SK-N-SH treated with all-trans-retinoic acid at 6 μM for 48 hours (cell line): ENCODE results near the gene PALLD.

Experiments
- ATAC-seq: fragments of 200-7000 bp; cut with Tn5 transposase; 3 replicates; pipeline ENCODE4 v1.9.1; 2020; ENCODE audit warnings: mild to moderate bottlenecking, moderate library complexity
- ARNTL ChIP-seq: fragments of 450-650 bp; formaldehyde crosslinking; IDR thresholded peaks from 2 replicates; pipeline ENCODE4 v1.5.0; 2020; ENCODE audit warnings: low read depth, mild to moderate bottlenecking, moderate library complexity, borderline replicate concordance
- BACH2 ChIP-seq: fragments of 250-450 bp; sonication (Bioruptor Pico); IDR thresholded peaks from 2 replicates; pipeline ENCODE4 v1.9.0; 2021; ENCODE audit warnings: mild to moderate bottlenecking, borderline replicate concordance
- CREB5 ChIP-seq: fragments of 250-450 bp; sonication (Bioruptor Pico); IDR thresholded peaks from 2 replicates; pipeline ENCODE4 v1.5.1; 2020; ENCODE audit warnings: low read depth, mild to moderate bottlenecking, moderate library complexity
- CSDC2 ChIP-seq: fragments of 250-450 bp; sonication (Bioruptor Pico); IDR thresholded peaks from 2 replicates; pipeline ENCODE4 v1.5.0; 2020; ENCODE audit warnings: mild to moderate bottlenecking, moderate library complexity
- GLIS3 ChIP-seq: fragments of 250-450 bp; sonication (Bioruptor Pico); IDR thresholded peaks from 2 replicates; pipeline ENCODE4 v1.5.0; 2020; ENCODE audit warnings: mild to moderate bottlenecking, moderate library complexity
- OSR1 ChIP-seq: fragments of 250-450 bp; sonication (Bioruptor Pico); IDR thresholded peaks from 2 replicates; pipeline ENCODE4 v1.8.0; 2022; ENCODE audit warnings: moderate library complexity, mild to moderate bottlenecking, inconsistent platforms
- PATZ1 ChIP-seq: fragments of 250-450 bp; sonication (Bioruptor Pico); IDR thresholded peaks from 2 replicates; pipeline ENCODE4 v1.8.0; 2020; ENCODE audit warnings: mild to moderate bottlenecking, moderate library complexity, borderline replicate concordance
- PPARA ChIP-seq: fragments of 250-450 bp; sonication (Bioruptor Pico); IDR thresholded peaks from 2 replicates; pipeline ENCODE4 v1.5.0; 2020; ENCODE audit warnings: mild to moderate bottlenecking, borderline replicate concordance
- RARB ChIP-seq: fragments of 250-450 bp; sonication (Bioruptor Pico); IDR thresholded peaks from 2 replicates; pipeline ENCODE4 v1.8.0; 2021; ENCODE audit warnings: mild to moderate bottlenecking, moderate library complexity
- SNAI2 ChIP-seq: fragments of 250-450 bp; sonication (Bioruptor Pico); IDR thresholded peaks from 2 replicates; pipeline ENCODE4 v1.5.0; 2020; ENCODE audit warnings: mild to moderate bottlenecking, moderate library complexity
- TCF4 ChIP-seq: fragments of 250-450 bp; sonication (Bioruptor Pico); IDR thresholded peaks from 2 replicates; pipeline ENCODE4 v1.8.0; 2021; ENCODE audit warnings: mild to moderate bottlenecking, moderate library complexity, borderline replicate concordance
- ZC3H10 ChIP-seq: fragments of 250-450 bp; sonication (Bioruptor Pico); IDR thresholded peaks from 2 replicates; pipeline ENCODE4 v1.5.1; 2021; ENCODE audit warnings: mild to moderate bottlenecking, moderate library complexity
- ZFP3 ChIP-seq: fragments of 250-450 bp; sonication (Bioruptor Pico); IDR thresholded peaks from 2 replicates; pipeline ENCODE4 v1.5.0; 2020; ENCODE audit warnings: mild to moderate bottlenecking, moderate library complexity
- ZFP30 ChIP-seq: fragments of 450-650 bp; formaldehyde crosslinking; IDR thresholded peaks from 2 replicates; pipeline ENCODE4 v1.5.0; 2022; ENCODE audit warnings: mild to moderate bottlenecking, moderate library complexity
- ZNF565 ChIP-seq: fragments of 450-650 bp; formaldehyde crosslinking; conservative IDR thresholded peaks from 2 replicates; pipeline ENCODE4 v1.5.0; 2020; ENCODE audit warnings: low read depth, mild to moderate bottlenecking, moderate library complexity
- ZNF70 ChIP-seq: fragments of 450-650 bp; formaldehyde crosslinking; IDR thresholded peaks from 2 replicates; pipeline ENCODE4 v1.5.0; 2020; ENCODE audit warnings: mild to moderate bottlenecking, moderate library complexity
- ZNF8 ChIP-seq: fragments of 450-650 bp; formaldehyde crosslinking; IDR thresholded peaks from 2 replicates; pipeline ENCODE4 v1.5.0; 2020; ENCODE audit warnings: mild to moderate bottlenecking, moderate library complexity
- TF ChIP-seq, protein P1 (sequence below): fragments of 250-450 bp; sonication (Bioruptor Pico); IDR thresholded peaks from 2 replicates; pipeline ENCODE4 v1.5.0; 2020; ENCODE audit warnings: mild to moderate bottlenecking, moderate library complexity
- TF ChIP-seq, protein P2 (sequence below): fragments of 250-450 bp; sonication (Bioruptor Pico); IDR thresholded peaks from 2 replicates; pipeline ENCODE4 v1.8.0; 2021; ENCODE audit warnings: low read depth, mild to moderate bottlenecking, moderate library complexity, borderline replicate concordance
- TF ChIP-seq, protein P3 (sequence below): fragments of 250-450 bp; sonication (Bioruptor Pico); IDR thresholded peaks from 2 replicates; pipeline ENCODE4 v1.5.1; 2021; ENCODE audit warnings: mild to moderate bottlenecking, moderate library complexity

Gene PALLD

DNA sequence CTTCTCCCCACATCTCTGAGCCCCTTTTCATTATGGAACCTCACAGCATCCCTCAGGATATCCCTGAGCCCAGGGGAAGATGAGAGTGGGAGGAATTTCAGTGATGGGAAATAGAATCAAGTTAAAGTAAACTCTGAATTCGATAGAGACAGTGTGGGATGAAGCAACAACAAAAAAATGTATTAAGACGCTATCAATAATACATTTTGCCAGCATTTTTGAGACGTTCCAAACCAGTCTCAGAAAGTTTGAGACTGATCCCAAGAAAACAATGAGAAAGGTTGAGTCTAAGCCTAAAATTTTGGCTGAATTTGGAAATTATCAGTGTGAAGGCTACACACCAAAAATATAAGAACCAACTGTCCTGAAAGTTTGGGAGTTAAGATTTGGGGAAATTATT is 317.0 kb downstream of the PALLD start:
- no peak for ATAC-seq
- TF ChIP-seq BACH2 = no peak

- ATAC-seq = no peak
- TF ChIP-seq ZNF8 (no peak), ZC3H10 (no peak)
- TF ChIP-seq, all 23 proteins: peak for 0
Measured at GRCh38 chr4:168815379-168816345, 318.8 kb downstream of the PALLD start.

- TF ChIP-seq TCF4 (CRISPR knock-in tag) (no peak), ZFP30 (no peak), ZNF565 (CRISPR knock-in tag) (no peak), PATZ1 (CRISPR knock-in tag) (no peak), ZFP3 (CRISPR knock-in tag) (no peak), BACH2 (no peak), ZNF70 (CRISPR knock-in tag) (no peak), ZNF8 (no peak), ZC3H10 (no peak), CSDC2 (CRISPR knock-in tag) (no peak), PPARA (no peak), RARB (CRISPR knock-in tag) (no peak), CREB5 (CRISPR knock-in tag) (no peak), ARNTL (CRISPR knock-in tag) (no peak), OSR1 (no peak)
- TF ChIP-seq, protein P1, sequence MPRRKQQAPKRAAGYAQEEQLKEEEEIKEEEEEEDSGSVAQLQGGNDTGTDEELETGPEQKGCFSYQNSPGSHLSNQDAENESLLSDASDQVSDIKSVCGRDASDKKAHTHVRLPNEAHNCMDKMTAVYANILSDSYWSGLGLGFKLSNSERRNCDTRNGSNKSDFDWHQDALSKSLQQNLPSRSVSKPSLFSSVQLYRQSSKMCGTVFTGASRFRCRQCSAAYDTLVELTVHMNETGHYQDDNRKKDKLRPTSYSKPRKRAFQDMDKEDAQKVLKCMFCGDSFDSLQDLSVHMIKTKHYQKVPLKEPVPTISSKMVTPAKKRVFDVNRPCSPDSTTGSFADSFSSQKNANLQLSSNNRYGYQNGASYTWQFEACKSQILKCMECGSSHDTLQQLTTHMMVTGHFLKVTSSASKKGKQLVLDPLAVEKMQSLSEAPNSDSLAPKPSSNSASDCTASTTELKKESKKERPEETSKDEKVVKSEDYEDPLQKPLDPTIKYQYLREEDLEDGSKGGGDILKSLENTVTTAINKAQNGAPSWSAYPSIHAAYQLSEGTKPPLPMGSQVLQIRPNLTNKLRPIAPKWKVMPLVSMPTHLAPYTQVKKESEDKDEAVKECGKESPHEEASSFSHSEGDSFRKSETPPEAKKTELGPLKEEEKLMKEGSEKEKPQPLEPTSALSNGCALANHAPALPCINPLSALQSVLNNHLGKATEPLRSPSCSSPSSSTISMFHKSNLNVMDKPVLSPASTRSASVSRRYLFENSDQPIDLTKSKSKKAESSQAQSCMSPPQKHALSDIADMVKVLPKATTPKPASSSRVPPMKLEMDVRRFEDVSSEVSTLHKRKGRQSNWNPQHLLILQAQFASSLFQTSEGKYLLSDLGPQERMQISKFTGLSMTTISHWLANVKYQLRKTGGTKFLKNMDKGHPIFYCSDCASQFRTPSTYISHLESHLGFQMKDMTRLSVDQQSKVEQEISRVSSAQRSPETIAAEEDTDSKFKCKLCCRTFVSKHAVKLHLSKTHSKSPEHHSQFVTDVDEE (CRISPR knock-in tag) = no peak
- TF ChIP-seq, protein P2, sequence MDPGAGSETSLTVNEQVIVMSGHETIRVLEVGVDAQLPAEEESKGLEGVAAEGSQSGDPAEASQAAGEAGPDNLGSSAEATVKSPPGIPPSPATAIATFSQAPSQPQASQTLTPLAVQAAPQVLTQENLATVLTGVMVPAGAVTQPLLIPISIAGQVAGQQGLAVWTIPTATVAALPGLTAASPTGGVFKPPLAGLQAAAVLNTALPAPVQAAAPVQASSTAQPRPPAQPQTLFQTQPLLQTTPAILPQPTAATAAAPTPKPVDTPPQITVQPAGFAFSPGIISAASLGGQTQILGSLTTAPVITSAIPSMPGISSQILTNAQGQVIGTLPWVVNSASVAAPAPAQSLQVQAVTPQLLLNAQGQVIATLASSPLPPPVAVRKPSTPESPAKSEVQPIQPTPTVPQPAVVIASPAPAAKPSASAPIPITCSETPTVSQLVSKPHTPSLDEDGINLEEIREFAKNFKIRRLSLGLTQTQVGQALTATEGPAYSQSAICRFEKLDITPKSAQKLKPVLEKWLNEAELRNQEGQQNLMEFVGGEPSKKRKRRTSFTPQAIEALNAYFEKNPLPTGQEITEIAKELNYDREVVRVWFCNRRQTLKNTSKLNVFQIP (CRISPR knock-in tag) = no peak
- TF ChIP-seq, protein P3, sequence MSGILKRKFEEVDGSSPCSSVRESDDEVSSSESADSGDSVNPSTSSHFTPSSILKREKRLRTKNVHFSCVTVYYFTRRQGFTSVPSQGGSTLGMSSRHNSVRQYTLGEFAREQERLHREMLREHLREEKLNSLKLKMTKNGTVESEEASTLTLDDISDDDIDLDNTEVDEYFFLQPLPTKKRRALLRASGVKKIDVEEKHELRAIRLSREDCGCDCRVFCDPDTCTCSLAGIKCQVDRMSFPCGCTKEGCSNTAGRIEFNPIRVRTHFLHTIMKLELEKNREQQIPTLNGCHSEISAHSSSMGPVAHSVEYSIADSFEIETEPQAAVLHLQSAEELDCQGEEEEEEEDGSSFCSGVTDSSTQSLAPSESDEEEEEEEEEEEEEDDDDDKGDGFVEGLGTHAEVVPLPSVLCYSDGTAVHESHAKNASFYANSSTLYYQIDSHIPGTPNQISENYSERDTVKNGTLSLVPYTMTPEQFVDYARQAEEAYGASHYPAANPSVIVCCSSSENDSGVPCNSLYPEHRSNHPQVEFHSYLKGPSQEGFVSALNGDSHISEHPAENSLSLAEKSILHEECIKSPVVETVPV (CRISPR knock-in tag) = no peak
- no peak for ATAC-seq
Measured at GRCh38 chr4:168817370-168817769, 320.5 kb downstream of the PALLD start.

DNA sequence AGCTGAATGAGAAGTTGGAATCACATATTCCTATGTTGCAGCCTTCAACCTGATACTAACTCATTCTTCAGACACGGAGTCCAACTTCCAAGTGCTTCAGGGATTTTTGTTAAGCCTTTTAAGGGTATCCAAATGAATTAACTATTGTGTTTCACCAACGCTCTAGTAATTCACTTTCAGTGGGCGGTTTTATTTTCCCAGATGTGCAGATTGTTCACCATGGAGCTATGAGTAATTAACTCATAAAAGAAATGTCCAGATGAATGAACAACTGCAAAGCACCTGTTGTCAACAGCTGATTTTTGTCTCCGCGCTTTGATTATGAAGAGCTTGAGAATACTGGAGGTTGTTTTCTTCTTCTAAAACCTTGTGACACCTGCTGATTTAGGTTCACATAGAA is 325.6 kb downstream of the PALLD start:
- no peak for ATAC-seq
- TF ChIP-seq GLIS3 (CRISPR knock-in tag) = no peak
- TF ChIP-seq OSR1 = no peak
- no peak for TF ChIP-seq CSDC2 (CRISPR knock-in tag)
- TF ChIP-seq ARNTL (CRISPR knock-in tag) = no peak
- TF ChIP-seq, protein P1 (CRISPR knock-in tag) = no peak
- TF ChIP-seq ZNF8 = no peak
- TF ChIP-seq ZFP3 (CRISPR knock-in tag) = no peak
- no peak for TF ChIP-seq SNAI2 (CRISPR knock-in tag)
- no peak for TF ChIP-seq PATZ1 (CRISPR knock-in tag)
- no peak for TF ChIP-seq PPARA
- no peak for TF ChIP-seq ZFP30
- no peak for TF ChIP-seq ZNF70 (CRISPR knock-in tag)
- TF ChIP-seq ZC3H10 = no peak
- no peak for TF ChIP-seq RARB (CRISPR knock-in tag)
- no peak for TF ChIP-seq ZNF565 (CRISPR knock-in tag)
